Activated naive CD4-positive, alpha-beta T cell treated with anti-CD3 and anti-CD28 coated beads, Interleukin-2, amount 10 ng/mL, durations not matched to agents 7 days and 5 days (primary cell): ENCODE measurements around the gene PRPF6.
A peak's percentile ranks its signal among the peaks of the same experiment; 100 is the strongest.

Source experiments
- CTCF ChIA-PET: fragments of 350-600 bp; sonication (Branson Sonifier 250); formaldehyde crosslinking; loops from one replicate; lab custom pipeline; 2021; ENCODE audit warnings: antibody characterized with exemption; lab: Charles Lee
- DNase-seq: peaks from one replicate; pipeline ENCODE4 v3.0.0-alpha.2; 2020
- H3K27ac Mint-ChIP-seq: one replicate; pipeline ENCODE4 v1.8.0; 2021; ENCODE audit warnings: mild to moderate bottlenecking, moderate library complexity, mixed read lengths
- H3K27me3 Mint-ChIP-seq: one replicate; pipeline ENCODE4 v1.8.0; 2021; ENCODE audit warnings: mild to moderate bottlenecking, mixed read lengths
- H3K36me3 Mint-ChIP-seq: one replicate; pipeline ENCODE4 v1.8.0; 2021; ENCODE audit warnings: mixed read lengths
- H3K4me1 Mint-ChIP-seq: one replicate; pipeline ENCODE4 v1.8.0; 2021; ENCODE audit warnings: mixed read lengths
- H3K4me3 Mint-ChIP-seq: one replicate; pipeline ENCODE4 v1.8.0; 2021; ENCODE audit warnings: mild to moderate bottlenecking, moderate library complexity, mixed read lengths
- H3K9me3 Mint-ChIP-seq: one replicate; pipeline ENCODE4 v1.8.0; 2021; ENCODE audit warnings: mixed read lengths

PRPF6 gene

DNA sequence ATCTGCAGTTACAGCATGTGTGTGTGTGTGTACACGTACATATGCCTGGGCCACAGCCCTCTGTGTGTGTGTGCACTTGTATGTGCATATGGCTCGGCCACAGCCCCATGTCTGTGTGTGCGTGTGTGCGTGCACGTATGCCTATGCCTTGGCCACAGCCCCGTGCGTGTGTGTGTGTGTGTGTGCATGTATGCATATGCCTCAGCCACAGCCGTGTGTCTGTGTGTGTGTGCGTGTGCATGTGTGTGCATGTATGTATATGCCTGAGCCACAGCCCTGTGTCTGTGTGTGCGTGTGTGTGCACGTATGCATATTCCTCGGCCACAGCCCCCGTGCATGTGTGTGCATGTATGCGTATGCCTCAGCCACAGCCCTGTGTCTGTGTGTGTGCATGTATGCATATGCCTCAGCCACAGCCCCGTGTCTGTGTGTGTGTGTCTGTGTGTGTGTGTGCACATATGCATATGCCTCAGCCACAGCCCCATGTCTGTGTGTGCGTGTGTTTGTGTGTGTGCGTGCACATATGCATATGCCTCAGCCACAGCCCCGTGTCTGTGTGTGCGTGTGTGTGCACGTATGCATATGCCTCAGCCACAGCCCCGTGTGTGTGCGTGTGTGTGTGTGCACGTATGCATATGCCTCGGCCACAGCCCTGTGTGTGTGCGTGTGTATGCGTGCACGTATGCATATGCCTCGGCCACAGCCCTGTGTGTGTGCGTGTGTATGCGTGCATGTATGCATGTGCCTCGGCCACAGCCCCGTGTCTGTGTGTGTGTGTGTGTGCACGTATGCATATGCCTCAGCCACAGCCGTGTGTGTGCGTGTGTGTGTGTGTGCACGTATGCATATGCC is 40.4 kb downstream of the PRPF6 start:
- Mint-ChIP-seq H3K4me1 (peaks cover 3% of the 10 kb centered on the region), H3K9me3 (no peaks in the 10 kb centered on the region), H3K27me3 (no peaks in the 10 kb centered on the region), H3K36me3 (peaks cover 67% of the 10 kb centered on the region), H3K4me3 (no peak overlapping the region), H3K27ac (no peak overlapping the region)
- no peak for DNase-seq
- CTCF ChIA-PET = no interaction called here

DNA sequence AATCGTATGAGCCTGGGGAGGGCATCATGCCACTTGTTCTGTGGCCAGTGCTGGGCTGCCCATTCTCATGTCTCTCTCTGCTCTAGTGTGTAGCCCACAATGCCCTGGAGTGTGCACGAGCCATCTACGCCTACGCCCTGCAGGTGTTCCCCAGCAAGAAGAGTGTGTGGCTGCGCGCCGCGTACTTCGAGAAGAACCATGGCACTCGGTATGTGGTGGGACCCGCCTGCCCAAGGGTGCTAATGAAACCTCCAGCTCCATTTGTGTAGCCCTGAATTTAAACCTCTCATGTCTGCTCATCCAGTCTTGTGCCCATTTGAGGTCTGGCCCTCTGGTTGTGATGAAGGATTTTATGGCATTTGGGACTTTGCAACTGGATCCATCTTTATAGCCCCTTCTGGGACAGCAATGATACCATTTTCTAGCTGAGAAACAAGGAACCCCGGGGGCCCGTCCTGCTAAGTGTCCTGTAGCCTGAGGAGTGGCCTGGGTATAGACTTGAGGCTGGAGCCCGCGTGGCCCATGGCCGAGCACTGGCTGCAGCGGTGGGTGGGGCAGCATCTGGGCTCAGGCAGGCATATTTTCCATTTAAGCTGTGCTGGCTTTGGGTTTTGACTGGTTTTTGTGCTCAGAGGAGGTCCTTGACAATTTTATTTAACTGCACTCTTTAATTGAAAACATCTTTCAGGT is 41.9 kb downstream of the PRPF6 start:
- Mint-ChIP-seq H3K36me3 (peaks cover 65% of the 10 kb centered on the region), H3K9me3 (no peaks in the 10 kb centered on the region), H3K4me3 (no peak overlapping the region), H3K4me1 (peaks cover under 1% of the 10 kb centered on the region), H3K27ac (no peak overlapping the region), H3K27me3 (no peaks in the 10 kb centered on the region)
- no peak for DNase-seq
- CTCF ChIA-PET = no interaction called here

DNA sequence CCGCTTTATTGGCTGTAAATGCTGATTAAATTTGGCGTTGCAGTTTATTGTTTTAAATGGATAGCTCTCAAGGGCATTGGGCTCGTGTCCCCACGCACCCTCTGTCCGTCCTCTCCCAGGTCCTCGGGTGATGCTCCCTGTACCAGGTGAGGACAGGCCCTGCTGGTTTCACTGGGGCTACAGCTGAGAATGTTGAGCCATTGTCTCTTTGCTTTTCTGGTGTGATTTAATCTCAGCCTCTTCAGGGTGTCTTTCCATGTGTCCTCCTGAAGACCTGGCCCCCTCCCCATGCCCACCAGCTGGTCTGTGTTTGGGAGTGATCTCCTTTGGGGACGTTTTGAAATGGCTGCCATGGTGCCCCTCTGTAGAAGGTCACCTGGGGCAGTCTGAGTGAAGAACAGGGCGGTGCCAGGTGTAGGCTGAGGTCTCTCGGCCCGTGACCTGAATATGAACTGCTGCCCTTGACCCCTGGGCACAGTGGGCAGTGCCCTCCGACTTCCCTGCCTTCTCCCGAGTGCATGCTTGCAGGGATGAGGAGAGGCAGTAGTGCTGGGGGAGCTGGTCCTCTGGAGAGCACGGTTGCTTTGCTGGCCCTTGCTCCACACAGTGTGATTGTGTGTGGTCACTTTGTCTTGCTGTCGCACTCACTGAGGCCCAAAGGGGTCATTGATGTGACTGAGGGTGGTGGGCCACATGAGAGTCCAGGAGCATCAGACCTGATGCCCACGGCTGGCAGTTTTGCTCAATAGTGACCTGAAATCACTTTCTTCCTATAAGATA is 42.6 kb downstream of the PRPF6 start:
- H3K4me3 Mint-ChIP-seq = no peak overlapping the region
- H3K36me3 Mint-ChIP-seq = peaks cover 62% of the 10 kb centered on the region
- H3K9me3 Mint-ChIP-seq = no peaks in the 10 kb centered on the region
- CTCF ChIA-PET = no interaction called here
- DNase-seq = no peak
- H3K27me3 Mint-ChIP-seq = no peaks in the 10 kb centered on the region
- no peaks in the 10 kb centered on the region for H3K4me1 Mint-ChIP-seq
- H3K27ac Mint-ChIP-seq = no peak overlapping the region

DNA sequence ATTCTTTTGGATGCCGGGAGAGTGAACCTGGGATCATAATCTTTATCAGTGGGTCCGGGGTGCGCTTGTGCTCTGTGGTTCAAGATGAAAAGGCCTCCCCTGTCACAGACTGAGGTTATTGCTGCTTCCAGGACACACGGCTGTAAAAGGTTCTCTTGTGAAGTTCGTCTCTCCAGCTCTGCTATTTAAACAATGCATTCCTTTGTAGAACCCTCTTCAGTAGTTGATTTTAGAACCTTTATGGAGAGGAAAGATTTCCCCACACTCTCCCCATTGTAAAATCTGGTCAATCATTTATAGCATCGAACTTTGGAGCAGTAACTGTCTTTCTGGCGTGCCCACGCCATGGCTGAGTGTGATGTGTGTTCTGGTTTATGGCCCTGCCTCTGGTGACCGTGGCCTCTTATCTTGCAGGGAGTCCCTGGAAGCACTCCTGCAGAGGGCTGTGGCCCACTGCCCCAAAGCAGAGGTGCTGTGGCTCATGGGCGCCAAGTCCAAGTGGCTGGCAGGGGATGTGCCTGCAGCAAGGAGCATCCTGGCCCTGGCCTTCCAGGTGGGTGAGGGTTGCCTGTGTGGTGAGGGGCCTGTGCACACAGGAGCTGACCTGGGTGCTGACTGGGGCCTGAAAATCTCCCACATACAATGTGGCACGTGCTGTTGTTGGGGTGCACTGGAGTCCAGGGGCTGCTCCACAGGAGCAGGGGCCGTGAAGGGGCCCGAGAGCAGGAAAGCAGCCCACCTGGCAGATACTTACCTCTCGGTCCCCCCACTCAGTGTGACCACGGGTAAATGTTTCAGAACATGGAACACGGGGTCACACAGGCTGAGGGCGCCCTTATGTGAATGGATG is 43.4 kb downstream of the PRPF6 start:
- CTCF ChIA-PET = interaction anchor here (1.0 kb wide), 1 partner anchor 44 kb away, joined by 3 read pairs; the partner anchor contains the start of gene PRPF6
- no peaks in the 10 kb centered on the region for H3K27me3 Mint-ChIP-seq
- H3K4me1 Mint-ChIP-seq = no peaks in the 10 kb centered on the region
- no peak overlapping the region for H3K4me3 Mint-ChIP-seq
- peaks cover 60% of the 10 kb centered on the region for H3K36me3 Mint-ChIP-seq
- no peaks in the 10 kb centered on the region for H3K9me3 Mint-ChIP-seq
- no peak overlapping the region for H3K27ac Mint-ChIP-seq
- no peak for DNase-seq

DNA sequence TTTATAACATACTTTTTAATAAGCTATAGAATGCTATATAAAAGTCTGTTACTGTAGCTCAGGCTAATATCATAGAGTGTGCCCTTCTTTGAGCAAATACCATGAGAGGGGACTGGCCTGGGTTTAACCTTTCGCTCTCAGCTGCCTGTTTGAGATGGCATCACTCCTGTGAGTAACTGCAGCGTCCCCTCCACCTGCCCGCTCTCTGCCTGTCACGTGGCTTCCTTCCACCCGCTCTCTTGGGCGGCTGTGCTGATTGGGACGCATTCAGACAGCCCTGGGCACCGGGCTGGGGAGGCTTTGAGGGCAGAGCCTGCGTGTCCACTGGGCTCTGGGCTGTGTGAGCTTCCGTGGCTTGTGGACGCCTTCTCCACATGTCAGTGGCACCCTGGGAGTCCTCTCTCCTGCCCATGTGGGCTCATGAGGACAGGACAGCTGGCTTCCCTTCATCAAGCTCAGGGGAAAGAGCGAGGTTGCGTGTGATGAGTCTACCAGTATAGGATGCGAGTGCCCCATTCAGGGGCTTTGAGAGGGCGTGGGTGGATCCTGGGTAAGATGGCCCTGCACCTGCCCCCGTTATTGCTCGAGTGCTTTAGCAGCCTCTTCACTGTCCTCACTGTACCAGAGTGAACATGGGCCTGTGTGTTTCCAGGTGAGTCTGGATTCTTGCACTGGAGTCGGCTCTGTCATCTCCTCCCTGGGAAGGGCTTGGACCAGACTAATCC is 44.3 kb downstream of the PRPF6 start:
- no peak overlapping the region for H3K27ac Mint-ChIP-seq
- H3K36me3 Mint-ChIP-seq = peaks cover 61% of the 10 kb centered on the region
- no peaks in the 10 kb centered on the region for H3K27me3 Mint-ChIP-seq
- no peak for DNase-seq
- no peaks in the 10 kb centered on the region for H3K9me3 Mint-ChIP-seq
- no peak overlapping the region for H3K4me3 Mint-ChIP-seq
- no peaks in the 10 kb centered on the region for H3K4me1 Mint-ChIP-seq
- CTCF ChIA-PET = interaction anchor here (1.0 kb wide), 1 partner anchor 45 kb away, joined by 3 read pairs; the partner anchor contains the start of gene PRPF6

DNA sequence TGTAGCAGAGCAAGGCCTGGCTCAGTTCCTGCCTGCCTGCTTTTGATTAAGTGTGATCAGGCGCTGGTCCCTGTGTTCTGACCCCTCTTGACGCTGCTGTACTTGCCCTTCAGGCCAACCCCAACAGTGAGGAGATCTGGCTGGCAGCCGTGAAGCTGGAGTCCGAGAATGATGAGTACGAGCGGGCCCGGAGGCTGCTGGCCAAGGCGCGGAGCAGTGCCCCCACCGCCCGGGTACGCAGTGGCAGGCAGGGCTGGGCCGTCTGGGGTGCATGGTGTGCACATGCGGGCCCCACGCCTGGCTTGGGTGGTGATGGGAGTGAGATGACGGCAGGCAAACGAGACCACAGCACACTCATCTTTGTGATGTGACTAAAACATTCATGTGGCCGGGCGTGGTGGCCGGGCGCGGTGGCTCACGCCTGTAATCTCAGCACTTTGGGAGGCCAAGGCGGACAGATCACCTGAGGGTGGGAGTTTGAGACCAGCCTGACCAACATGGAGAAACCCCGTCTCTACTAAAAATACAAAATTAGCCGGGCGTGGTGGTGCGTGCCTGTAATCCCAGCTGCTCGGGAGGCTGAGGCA is 45.0 kb downstream of the PRPF6 start:
- Mint-ChIP-seq H3K4me3 (no peak overlapping the region), H3K9me3 (no peaks in the 10 kb centered on the region), H3K4me1 (no peaks in the 10 kb centered on the region), H3K36me3 (peaks cover 63% of the 10 kb centered on the region), H3K27ac (no peak overlapping the region), H3K27me3 (no peaks in the 10 kb centered on the region)
- CTCF ChIA-PET = no interaction called here
- no peak for DNase-seq

DNA sequence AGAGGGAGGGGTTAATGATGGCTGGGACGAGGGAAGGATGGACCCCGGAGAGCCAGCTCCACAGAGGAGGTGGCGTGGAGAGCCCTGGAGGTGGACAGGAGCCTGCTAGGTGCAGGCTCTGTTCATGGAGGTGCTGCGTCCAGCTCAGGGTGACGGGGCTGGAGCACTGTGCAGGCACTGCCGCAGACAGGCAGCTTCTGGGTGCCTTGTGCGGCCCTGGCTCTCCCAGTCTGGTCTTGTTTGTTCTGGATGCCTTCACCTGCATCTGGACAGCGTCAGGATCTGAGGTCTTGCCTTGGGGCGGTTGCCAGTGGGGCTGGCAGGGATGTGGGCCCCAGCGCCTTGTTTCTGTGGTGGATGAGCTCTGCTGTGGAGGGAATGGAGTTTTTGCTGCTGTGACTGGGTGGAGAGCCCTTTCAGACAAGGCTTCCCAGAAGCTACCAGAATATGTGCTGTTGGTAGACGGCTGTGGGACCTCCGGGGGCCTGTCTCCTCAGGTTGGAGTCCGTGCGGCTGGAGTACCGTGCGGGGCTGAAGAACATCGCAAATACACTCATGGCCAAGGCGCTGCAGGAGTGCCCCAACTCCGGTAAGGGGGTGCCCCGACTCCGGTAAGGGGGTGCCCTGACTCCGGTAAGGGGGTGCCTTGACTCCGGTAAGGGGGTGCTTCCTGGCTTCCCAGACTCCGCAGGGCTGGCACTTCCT is 47.2 kb downstream of the PRPF6 start:
- DNase-seq = no peak
- no peak overlapping the region for H3K4me3 Mint-ChIP-seq
- H3K36me3 Mint-ChIP-seq = peaks cover 55% of the 10 kb centered on the region
- no peaks in the 10 kb centered on the region for H3K4me1 Mint-ChIP-seq
- H3K27me3 Mint-ChIP-seq = no peaks in the 10 kb centered on the region
- CTCF ChIA-PET = interaction anchor here (0.8 to 1.1 kb wide), 2 partner anchors 9 to 10 kb away, joined by 3 read pairs; no protein-coding TSS in a partner anchor
- peak overlapping the region; percentile 26 for H3K27ac Mint-ChIP-seq
- no peaks in the 10 kb centered on the region for H3K9me3 Mint-ChIP-seq

DNA sequence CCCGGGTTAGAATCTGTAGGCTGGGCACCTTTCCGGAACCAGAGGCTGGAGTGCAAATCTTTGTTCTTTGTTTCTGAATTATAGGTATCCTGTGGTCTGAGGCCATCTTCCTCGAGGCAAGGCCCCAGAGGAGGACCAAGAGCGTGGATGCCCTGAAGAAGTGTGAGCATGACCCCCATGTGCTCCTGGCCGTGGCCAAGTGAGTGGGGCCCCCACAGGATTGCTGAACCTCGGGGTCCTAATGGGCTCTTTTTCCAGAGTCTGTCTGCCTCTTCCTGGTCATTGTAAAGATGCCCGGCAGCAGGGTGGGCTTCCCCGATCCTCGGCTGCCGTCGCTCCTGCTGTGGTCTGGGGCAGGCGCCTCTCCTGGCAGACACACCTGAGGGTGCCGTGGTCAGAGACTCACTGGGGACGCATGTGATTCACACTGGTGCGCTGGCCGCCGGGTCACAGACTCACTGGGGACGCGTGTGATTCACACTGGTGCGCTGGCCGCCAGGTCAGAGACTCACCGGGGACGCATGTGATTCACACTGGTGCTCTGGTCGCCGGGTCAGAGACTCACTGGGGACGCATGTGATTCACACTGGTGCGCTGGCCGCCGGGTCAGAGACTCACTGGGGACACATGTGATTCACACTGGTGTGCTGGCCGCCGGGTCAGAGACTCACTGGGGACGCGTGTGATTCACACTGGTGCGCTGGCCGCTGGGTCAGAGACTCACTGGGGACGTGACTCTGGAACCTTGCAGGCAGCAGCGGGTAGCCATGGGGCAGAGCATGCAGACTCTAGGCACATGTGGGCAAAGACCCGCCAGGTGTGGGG is 48.6 kb downstream of the PRPF6 start:
- CTCF ChIA-PET = no interaction called here
- DNase-seq = no peak
- Mint-ChIP-seq H3K4me1 (peaks cover 7% of the 10 kb centered on the region), H3K27me3 (no peaks in the 10 kb centered on the region), H3K27ac (no peak overlapping the region), H3K9me3 (no peaks in the 10 kb centered on the region), H3K36me3 (peaks cover 50% of the 10 kb centered on the region), H3K4me3 (no peak overlapping the region)

DNA sequence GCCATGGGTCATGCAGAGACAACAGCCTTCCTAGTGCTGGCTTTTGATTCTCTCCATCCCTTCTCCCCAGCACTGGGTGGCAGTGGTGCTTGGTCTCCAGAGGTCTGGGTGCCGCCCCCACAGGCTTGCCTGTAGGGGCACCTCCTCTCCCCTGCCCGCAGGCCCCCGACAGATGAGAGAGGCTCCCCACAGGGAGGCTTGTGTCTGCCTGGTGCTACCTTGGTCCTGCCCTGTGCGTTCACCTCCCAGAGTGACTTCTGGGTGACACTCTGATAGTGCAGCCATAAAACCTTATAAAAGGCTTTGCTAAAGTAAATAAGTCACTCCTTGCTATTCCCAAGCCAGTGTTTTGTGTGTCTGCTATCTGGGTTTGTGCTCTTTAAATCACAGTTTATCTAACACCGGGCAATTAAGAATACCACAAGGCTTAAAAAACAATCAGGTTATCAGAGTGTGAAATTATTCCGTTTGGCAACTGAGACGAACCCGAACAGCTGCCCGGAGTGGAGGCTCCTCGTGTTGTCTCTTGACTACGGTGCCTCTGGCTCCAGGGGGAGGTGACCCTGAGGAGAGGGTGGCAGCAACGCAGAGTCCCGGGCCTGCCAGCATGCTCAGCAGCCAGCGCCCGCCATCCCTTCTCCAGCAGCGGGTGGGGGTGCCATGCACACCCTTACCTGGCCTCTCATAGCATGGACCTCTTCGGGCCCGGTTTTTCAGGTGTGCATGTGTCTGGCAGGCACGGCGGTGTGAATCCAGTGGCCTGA is 49.6 kb downstream of the PRPF6 start:
- Mint-ChIP-seq H3K4me3 (no peak overlapping the region), H3K27ac (no peak overlapping the region), H3K9me3 (no peaks in the 10 kb centered on the region), H3K27me3 (no peaks in the 10 kb centered on the region), H3K36me3 (peaks cover 54% of the 10 kb centered on the region), H3K4me1 (peaks cover 17% of the 10 kb centered on the region)
- DNase-seq = no peak
- CTCF ChIA-PET = no interaction called here

DNA sequence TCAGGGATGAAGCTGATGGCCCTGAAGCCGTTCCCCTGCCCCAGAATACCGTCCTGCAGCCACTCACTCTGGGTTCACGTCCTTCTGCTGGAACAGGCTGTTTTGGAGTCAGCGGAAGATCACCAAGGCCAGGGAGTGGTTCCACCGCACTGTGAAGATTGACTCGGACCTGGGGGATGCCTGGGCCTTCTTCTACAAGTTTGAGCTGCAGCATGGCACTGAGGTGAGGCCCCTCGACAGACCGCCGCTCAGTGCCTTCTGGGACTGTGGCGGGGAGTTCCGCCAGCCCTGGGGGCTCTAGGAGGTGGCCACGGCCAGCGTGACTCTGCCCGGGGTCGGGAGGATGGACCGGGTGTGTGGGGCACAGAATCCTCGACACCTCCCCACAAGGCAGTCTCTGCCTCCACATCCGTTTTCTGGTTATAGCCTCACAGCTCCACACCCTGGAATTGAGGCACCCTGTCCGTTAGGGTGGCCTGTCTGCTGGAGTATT is 50.9 kb downstream of the PRPF6 start:
- Mint-ChIP-seq H3K4me1 (peaks cover 28% of the 10 kb centered on the region), H3K27ac (peak overlapping the region; percentile 33), H3K4me3 (no peak overlapping the region), H3K27me3 (no peaks in the 10 kb centered on the region), H3K9me3 (no peaks in the 10 kb centered on the region), H3K36me3 (peaks cover 48% of the 10 kb centered on the region)
- DNase-seq = no peak
- CTCF ChIA-PET = no interaction called here
